GM12878 (cell line): ENCODE measurements around the gene DCAF5. TPM values are rescaled to one million over a fixed set of nuclear protein-coding genes. Genes with fewer than 3 reads are reported as not detected.

Experiments
- ATAC-seq: fragments of 200-7000 bp; cut with Tn5 transposase; 3 replicates; pipeline ENCODE4 v1.9.1; 2020; ENCODE audit warnings: mild to moderate bottlenecking, moderate library complexity
- BruUV-seq: library from RNA; stranded (reverse); fragments of 400-500 nt; replicated peaks from 2 replicates; lab custom pipeline; 2021; lab: Mats Ljungman, UMichigan
- CTCF ChIA-PET: fragments of 300-600 bp; sonication (Branson Sonifier 250); formaldehyde crosslinking; extraction: SDS; loops from one replicate; lab custom pipeline; 2021; ENCODE audit warnings: inconsistent platforms; lab: Yijun Ruan, JAX
- POLR2A ChIA-PET: fragments of 350-600 bp; formaldehyde crosslinking; extraction: SDS; loops from one replicate; lab custom pipeline; 2021; ENCODE audit warnings: inconsistent platforms; lab: Charles Lee
- RAD21 ChIA-PET: fragments of 300-600 bp; sonication (Branson Sonifier 250); formaldehyde crosslinking; loops from one replicate; lab custom pipeline; 2023; ENCODE audit warnings: antibody characterized with exemption; ENCODE audit not compliant: unreplicated experiment; lab: Charles Lee
- SMC1A ChIA-PET: fragments of 300-600 bp; sonication (Branson Sonifier 250); formaldehyde crosslinking; loops from one replicate; lab custom pipeline; 2023; ENCODE audit not compliant: unreplicated experiment, uncharacterized antibody; lab: Charles Lee
- DNase-seq: peaks from one replicate; pipeline ENCODE4 v3.0.0-alpha.2; 2011; ENCODE audit warnings: low read depth, low spot score
- FAIRE-seq: peaks from 3 replicates; lab custom pipeline; 2011; peaks lifted over from hg19 to GRCh38; lab: Jason Lieb, UNC
- H2AFZ ChIP-seq: 2 replicates; pipeline ENCODE4 v1.6.0; 2011; ENCODE audit warnings: low read depth, low read length, control low read depth; ENCODE audit not compliant: control insufficient read depth
- H3K27ac ChIP-seq: 2 replicates; pipeline ENCODE4 v1.5.1; 2011; ENCODE audit warnings: control low read depth; ENCODE audit not compliant: control insufficient read depth, insufficient read depth
- H3K27me3 ChIP-seq, 2 experiments: replicated peaks in 1 of 2; 2 replicates each; pipeline versions ENCODE4 v1.6.0 to v1.6.1; 2011; ENCODE audit warnings: low read length in 1 of 2; ENCODE audit not compliant: control insufficient read depth in 2 of 2, insufficient read depth in 2 of 2
- H3K36me3 ChIP-seq, 2 experiments: 2 replicates each; pipeline ENCODE4 v1.5.1; 2011; ENCODE audit warnings: low read length in 1 of 2; ENCODE audit not compliant: control insufficient read depth in 2 of 2, insufficient read depth in 2 of 2
- H3K4me1 ChIP-seq: 2 replicates; pipeline ENCODE4 v1.6.1; 2011; ENCODE audit warnings: mild to moderate bottlenecking, low read length, moderate library complexity, mixed read lengths; ENCODE audit not compliant: control insufficient read depth, insufficient read depth
- H3K4me2 ChIP-seq: 2 replicates; pipeline ENCODE4 v1.6.0; 2011; ENCODE audit warnings: control low read depth; ENCODE audit not compliant: control insufficient read depth, insufficient read depth
- H3K4me3 ChIP-seq: fragments of 200-600 bp; sonication (generic); 2 replicates; pipeline ENCODE4 v1.5.1; 2016
- H3K79me2 ChIP-seq: 2 replicates; pipeline ENCODE4 v1.6.0; 2011; ENCODE audit warnings: low read length; ENCODE audit not compliant: control insufficient read depth, insufficient read depth
- H3K9ac ChIP-seq: 2 replicates; pipeline ENCODE4 v1.8.0; 2011; ENCODE audit warnings: low read length, control low read depth, mixed read lengths; ENCODE audit not compliant: control insufficient read depth, insufficient read depth
- H3K9me3 ChIP-seq: replicated peaks from 3 replicates; pipeline ENCODE4 v1.5.1; 2011; ENCODE audit warnings: mild to moderate bottlenecking, low read length; ENCODE audit not compliant: control insufficient read depth, insufficient read depth
- H4K20me1 ChIP-seq: 2 replicates; pipeline ENCODE4 v1.6.0; 2011; ENCODE audit not compliant: control insufficient read depth, insufficient read depth
- BRCA1 ChIP-seq: IDR thresholded peaks from 2 replicates; pipeline ENCODE4 v1.6.1; 2011; ENCODE audit warnings: low read depth, low read length, improper control_type of control experiment
- ETV6 ChIP-seq, 2 experiments: fragments of 450-650 bp in 1 of 2; IDR thresholded peaks in 1 of 2; conservative IDR thresholded peaks in 1 of 2; 2 replicates each; pipeline ENCODE4 v1.6.1; 2014; ENCODE audit warnings: antibody characterized with exemption in 1 of 2, borderline replicate concordance in 1 of 2, low read depth in 1 of 2, mild to moderate bottlenecking in 1 of 2, moderate library complexity in 1 of 2
- HDAC6 ChIP-seq: fragments of 200-600 bp; sonication (generic); IDR thresholded peaks from one replicate; pipeline ENCODE4 v1.8.0; 2017; ENCODE audit warnings: antibody characterized with exemption; ENCODE audit not compliant: unreplicated experiment
- IRF4 ChIP-seq: IDR thresholded peaks from 2 replicates; pipeline ENCODE4 v1.6.1; 2011; ENCODE audit warnings: low read depth, low read length
- JUND ChIP-seq: IDR thresholded peaks from 2 replicates; pipeline ENCODE4 v1.6.1; 2012; ENCODE audit warnings: low read depth, mild to moderate bottlenecking, low read length, improper control_type of control experiment, moderate library complexity
- KLF5 ChIP-seq: fragments of 450-650 bp; IDR thresholded peaks from 2 replicates; pipeline ENCODE4 v1.6.1; 2014; ENCODE audit warnings: mild to moderate bottlenecking; ENCODE audit not compliant: partially characterized antibody
- NFYB ChIP-seq: IDR thresholded peaks from 2 replicates; pipeline ENCODE4 v1.6.1; 2011; ENCODE audit warnings: low read depth, mild to moderate bottlenecking, low read length, improper control_type of control experiment, moderate library complexity; ENCODE audit not compliant: insufficient read depth
- PAX8 ChIP-seq: fragments of 450-650 bp; IDR thresholded peaks from 2 replicates; pipeline ENCODE4 v1.6.1; 2017; ENCODE audit warnings: mild to moderate bottlenecking, moderate library complexity
- POLR2AphosphoS5 ChIP-seq: IDR thresholded peaks from 2 replicates; pipeline ENCODE4 v1.6.1; 2011; ENCODE audit warnings: mild to moderate bottlenecking, low read length, inconsistent platforms
- SMAD1 ChIP-seq: fragments of 450-650 bp; IDR thresholded peaks from 2 replicates; pipeline ENCODE4 v1.6.1; 2018; ENCODE audit warnings: mild to moderate bottlenecking, low read depth; ENCODE audit not compliant: partially characterized antibody
- SMARCA5 ChIP-seq: fragments of 450-650 bp; IDR thresholded peaks from 2 replicates; pipeline ENCODE4 v1.6.1; 2017; ENCODE audit warnings: mild to moderate bottlenecking
- ZBTB40 ChIP-seq: fragments of 450-650 bp; IDR thresholded peaks from 2 replicates; pipeline ENCODE4 v1.6.1; 2016; ENCODE audit warnings: mild to moderate bottlenecking, moderate library complexity, borderline replicate concordance
- WGBS: methylation state at CpG from one replicate; pipeline ENCODE4 v1.1.6; 2016; ENCODE audit warnings: low lambda C conversion rate; ENCODE audit not compliant: insufficient replicate concordance, insufficient coverage; ENCODE audit errors: missing lambda C conversion rate; 5-methylcytosine and 5-hydroxymethylcytosine counted together
- in situ Hi-C: fragments of 300-500 bp; cut with MboI; formaldehyde crosslinking; loops from 9 replicates; pipeline ENCODE4 v1.14.3; 2018; ENCODE audit warnings: mixed read lengths
- intact Hi-C: fragments of 100-400 bp; cut with micrococcal nuclease; formaldehyde crosslinking; loops from one replicate; pipeline ENCODE4 v1.14.2; 2022; ENCODE audit not compliant: unreplicated experiment
- polyA plus RNA-seq, 11 experiments: library from polyadenylated mRNA; depleted of rRNA in 4 of 11; unstranded in 6 of 11; stranded (reverse) in 5 of 11; fragments of >200 nt; fragmentation: Nextera tagmentation in 4 of 11; fragmentation: Illumina TruSeq in 1 of 11; extraction: Ambion mirVana in 4 of 11; extraction: Trizol in 1 of 11; gene quantifications; 1 replicate in 1 of 11; 2 replicates in 10 of 11; pipeline versions ENCODE4 v1.2.1 to v1.2.3, GENCODE V29; 2011 to 2016; ENCODE audit warnings: inconsistent platforms in 2 of 11, missing spikeins in 2 of 11, low read depth in 1 of 11
- total RNA-seq, 4 experiments: library from RNA; depleted of rRNA in 3 of 4; stranded (reverse); fragments of >200 nt in 3 of 4; fragmentation: Illumina TruSeq in 1 of 4; extraction: Trizol in 1 of 4; gene quantifications; 2 replicates each; pipeline versions ENCODE4 v1.2.1 to v1.2.3, GENCODE V29; 2013 to 2021

The DCAF5 gene
- total and polyA plus RNA-seq, 10 of the 15 experiments (the other 5 are each of a cell fraction or from before 2014, with no cell fraction given), result 6.8 to 38.1 (median 19.1) TPM

DNA sequence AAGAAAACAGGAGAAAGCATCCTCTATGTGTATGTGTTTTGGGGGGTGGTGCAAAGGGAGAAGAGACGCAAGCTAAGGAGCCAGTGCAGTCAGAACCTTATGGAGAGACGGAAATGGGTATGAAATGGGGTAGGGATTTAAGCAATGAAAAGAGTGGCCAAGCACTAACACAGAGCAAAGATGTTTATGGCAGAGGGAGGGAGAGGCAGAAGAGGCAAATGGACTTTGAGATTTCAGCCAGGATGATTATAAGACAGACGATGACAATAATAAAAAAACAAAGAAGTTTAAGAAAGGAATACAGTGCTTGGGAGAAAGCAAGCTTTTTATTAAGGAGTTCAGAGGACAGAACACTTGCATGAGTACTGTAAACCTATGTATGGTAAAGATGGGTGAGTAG, 44.6 kb downstream of the DCAF5 start:
- in situ Hi-C loops, result no loop called here
- no peaks in the 10 kb centered on the region for H4K20me1 ChIP-seq
- TF ChIP-seq HDAC6, result no peak
- TF ChIP-seq, all 136 proteins: peak for 0
- Histone ChIP-seq H3K36me3 (peaks cover 4 to 20% of the 10 kb centered on the region in 2 experiments; a peak in 3 of 4 replicates), H3K27ac (no peak overlapping the region), H3K9ac (no peak overlapping the region), H3K4me1 (no peaks in the 10 kb centered on the region), H3K4me3 (no peak overlapping the region), H3K4me2 (no peak overlapping the region), H3K27me3 (no peaks in the 10 kb centered on the region), H2AFZ (no peak overlapping the region), H3K79me2 (no peaks in the 10 kb centered on the region), H3K9me3 (no peaks in the 10 kb centered on the region)
- ChIA-PET CTCF (interaction anchor here (0.9 to 3.7 kb wide), 15 partner anchors 9 to 1167 kb away, joined by 3 to 72 read pairs (median 7); no protein-coding TSS in a partner anchor), SMC1A (interaction anchor here (0.8 to 4.7 kb wide), 9 partner anchors 9 to 197 kb away, joined by 3 to 45 read pairs (median 3); no protein-coding TSS in a partner anchor), RAD21 (interaction anchor here (1.0 to 3.1 kb wide), 6 partner anchors 8 to 245 kb away, joined by 3 to 23 read pairs (median 8); no protein-coding TSS in a partner anchor), POLR2A (interaction anchor here (0.6 kb wide), 1 partner anchor 23 kb away, joined by 3 read pairs; no protein-coding TSS in a partner anchor)
- 79% methylated on average over 3 of the region's 3 CpGs for WGBS
- ATAC-seq, result no peak
- DNase-seq, result no peak
- intact Hi-C loops, result no loop called here
- BruUV-seq, result no TSS peak
- no peak for FAIRE-seq

- BruUV-seq, result no TSS peak
- RAD21 ChIA-PET, result interaction anchor here (1.0 to 3.1 kb wide), 8 partner anchors 9 to 264 kb away, joined by 3 to 23 read pairs (median 6); no protein-coding TSS in a partner anchor
- intact Hi-C loops (loop anchor here (1.0 kb wide), 2 partner anchors 196 to 244 kb away; no protein-coding TSS in a partner anchor), in situ Hi-C loops (no loop called here)
- SMC1A ChIA-PET, result interaction anchor here (0.6 to 4.7 kb wide), 14 partner anchors 10 to 739 kb away, joined by 3 to 45 read pairs (median 3); no protein-coding TSS in a partner anchor
- peaks cover 4 to 20% of the 10 kb centered on the region in 2 experiments; a peak in 3 of 4 replicates for H3K36me3 ChIP-seq
- H3K9me3 ChIP-seq, result no peaks in the 10 kb centered on the region
- FAIRE-seq (peak; percentile 84), ATAC-seq (peak; percentile 84), DNase-seq (peak; percentile 20)
- no peak overlapping the region for H3K4me2 ChIP-seq
- H3K4me1 ChIP-seq, result no peaks in the 10 kb centered on the region
- no peak overlapping the region for H3K4me3 ChIP-seq
- POLR2A ChIA-PET, result no interaction called here
- no peaks in the 10 kb centered on the region for H4K20me1 ChIP-seq
- CTCF ChIA-PET, result interaction anchor here (0.6 to 3.7 kb wide), 32 partner anchors 8 to 1166 kb away, joined by 3 to 72 read pairs (median 5); no protein-coding TSS in a partner anchor
- no peak overlapping the region for H3K27ac ChIP-seq
- H3K79me2 ChIP-seq, result no peaks in the 10 kb centered on the region
- WGBS, result 40% methylated on average over 3 of the region's 3 CpGs
- H3K27me3 ChIP-seq, result no peaks in the 10 kb centered on the region
- no peak overlapping the region for H3K9ac ChIP-seq
- no peak overlapping the region for H2AFZ ChIP-seq
- TF ChIP-seq IRF4 (no peak), BRCA1 (no peak), POLR2AphosphoS5 (no peak), JUND (no peak), PAX8 (no peak), SMARCA5 (peak; percentile 38; the same call in 1 of the 2 replicates), ZBTB40 (no peak), SMAD1 (peak; percentile 68), KLF5 (no peak), NFYB (no peak), ETV6 (conservative IDR thresholded peaks at IDR 0.05 in 1 of 2, IDR thresholded peaks at IDR 0.05 in 1 of 2; ENCODE audit: borderline replicate concordance in 1 of 2, low read depth in 1 of 2) (no peak)
Observed at GRCh38 chr14:69107407-69108003, 45.4 kb downstream of the DCAF5 start.
